GM13976 (cell line): ENCODE data around the gene PNPLA7.
A peak's percentile ranks its signal among the peaks of the same experiment; 100 is the strongest.

Source experiments
- DNase-seq: peaks from one replicate; pipeline ENCODE4 v3.0.0; 2012; ENCODE audit warnings: low spot score
- in situ Hi-C: fragments of 300-500 bp; cut with MboI; formaldehyde crosslinking; loops from one replicate; pipeline ENCODE4 v1.12.0; 2022; ENCODE audit warnings: low sequenced_read_pairs, mixed read lengths, inconsistent platforms; ENCODE audit not compliant: unreplicated experiment
- TF ChIP-seq, protein P1 (sequence below): IDR thresholded peaks from 2 replicates; pipeline ENCODE4 v1.5.1; 2012; ENCODE audit warnings: borderline replicate concordance, mild to moderate bottlenecking; ENCODE audit not compliant: insufficient read depth; ENCODE audit errors: extremely low read depth, missing control alignments, control extremely low read depth

PNPLA7 gene

DNA sequence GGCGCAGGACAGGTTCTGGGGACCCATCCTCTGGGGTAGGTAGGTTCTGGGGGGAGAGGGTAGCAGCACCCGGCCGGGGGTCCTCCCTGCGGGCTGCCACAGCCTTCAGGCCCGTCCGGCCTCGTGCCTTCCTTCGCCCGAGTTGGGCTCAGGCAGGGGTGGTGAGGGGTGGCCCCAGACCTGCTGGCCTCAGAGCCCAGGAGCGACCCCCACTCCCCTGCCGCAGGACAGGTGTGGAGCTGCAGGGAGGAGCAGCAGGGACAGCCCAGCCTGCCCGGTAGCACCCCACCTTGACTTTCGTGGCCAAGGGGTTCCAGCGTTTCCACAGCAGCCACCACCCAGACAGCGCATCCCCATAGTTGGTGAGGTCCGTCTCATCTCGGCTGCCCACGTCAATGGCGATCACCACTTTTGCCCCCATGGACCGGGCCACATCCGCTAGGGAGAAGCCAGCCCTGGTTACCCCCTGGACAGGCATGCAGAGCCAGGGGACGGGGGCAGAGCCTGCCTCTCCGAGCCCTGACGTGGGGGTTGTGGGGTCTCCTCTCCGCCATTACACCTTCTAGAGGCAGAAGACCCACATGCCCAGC, 87.7 kb downstream of the PNPLA7 start:
- TF ChIP-seq, protein P1, sequence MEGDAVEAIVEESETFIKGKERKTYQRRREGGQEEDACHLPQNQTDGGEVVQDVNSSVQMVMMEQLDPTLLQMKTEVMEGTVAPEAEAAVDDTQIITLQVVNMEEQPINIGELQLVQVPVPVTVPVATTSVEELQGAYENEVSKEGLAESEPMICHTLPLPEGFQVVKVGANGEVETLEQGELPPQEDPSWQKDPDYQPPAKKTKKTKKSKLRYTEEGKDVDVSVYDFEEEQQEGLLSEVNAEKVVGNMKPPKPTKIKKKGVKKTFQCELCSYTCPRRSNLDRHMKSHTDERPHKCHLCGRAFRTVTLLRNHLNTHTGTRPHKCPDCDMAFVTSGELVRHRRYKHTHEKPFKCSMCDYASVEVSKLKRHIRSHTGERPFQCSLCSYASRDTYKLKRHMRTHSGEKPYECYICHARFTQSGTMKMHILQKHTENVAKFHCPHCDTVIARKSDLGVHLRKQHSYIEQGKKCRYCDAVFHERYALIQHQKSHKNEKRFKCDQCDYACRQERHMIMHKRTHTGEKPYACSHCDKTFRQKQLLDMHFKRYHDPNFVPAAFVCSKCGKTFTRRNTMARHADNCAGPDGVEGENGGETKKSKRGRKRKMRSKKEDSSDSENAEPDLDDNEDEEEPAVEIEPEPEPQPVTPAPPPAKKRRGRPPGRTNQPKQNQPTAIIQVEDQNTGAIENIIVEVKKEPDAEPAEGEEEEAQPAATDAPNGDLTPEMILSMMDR = no peak
- in situ Hi-C loops = no loop called here
- DNase-seq = no peak

DNA sequence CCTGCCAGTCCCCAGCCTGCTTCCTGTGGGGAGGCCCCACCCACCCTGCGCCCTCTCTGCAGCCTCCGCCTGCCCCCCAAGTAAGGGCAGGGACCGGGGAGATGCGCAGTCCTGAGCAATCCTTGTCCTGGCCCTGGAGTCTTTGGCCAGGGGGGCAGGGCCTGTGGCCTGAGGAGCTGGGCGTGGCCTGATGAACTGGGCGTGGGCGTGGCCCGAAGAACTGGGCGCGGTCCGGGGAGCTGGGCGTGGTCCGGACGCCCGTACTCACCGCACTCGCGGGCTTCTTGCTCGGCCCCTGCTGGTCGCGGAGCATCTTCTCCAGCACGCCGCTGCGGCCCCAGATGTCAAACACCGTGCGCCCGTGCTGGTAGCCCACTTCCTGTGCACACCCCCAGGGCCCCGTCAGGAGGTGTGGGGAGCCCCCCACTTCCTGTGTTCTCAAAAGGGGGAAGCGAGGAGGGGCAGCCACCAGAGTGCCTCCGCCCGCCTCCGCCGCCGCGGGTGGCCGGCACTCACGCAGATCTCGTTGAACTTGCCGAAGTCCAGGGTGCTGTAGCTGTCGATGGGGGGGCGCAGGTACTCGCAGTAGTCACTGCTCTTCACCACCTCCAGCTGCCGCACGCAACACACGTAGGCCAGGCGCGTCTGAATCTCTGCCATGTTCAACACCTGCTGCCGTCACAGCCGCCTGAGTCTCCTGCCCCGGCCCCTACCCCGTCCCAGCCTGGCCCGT, 88.4 kb downstream of the PNPLA7 start:
- DNase-seq = peak; percentile 92
- TF ChIP-seq, protein P1 = no peak
- in situ Hi-C loops = no loop called here

DNA sequence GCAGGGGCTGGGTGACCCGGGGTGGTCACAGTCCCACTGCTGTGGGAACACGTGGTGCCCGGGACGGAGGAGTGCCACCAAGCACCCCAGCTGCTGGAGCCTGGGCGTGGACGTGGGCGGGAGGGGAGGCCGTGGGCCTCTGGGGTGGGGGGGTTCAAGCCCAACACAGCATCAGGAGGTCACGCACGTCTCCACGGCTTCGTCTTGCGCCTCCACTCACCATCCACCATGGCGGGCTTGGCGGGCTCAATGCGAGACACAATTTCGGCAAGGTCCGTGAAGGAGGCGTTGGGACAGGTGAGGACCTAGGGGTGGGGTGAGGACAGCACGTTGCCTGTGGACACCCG, 88.9 kb downstream of the PNPLA7 start:
- no peak for DNase-seq
- TF ChIP-seq, protein P1 = no peak
- in situ Hi-C loops = no loop called here

DNA sequence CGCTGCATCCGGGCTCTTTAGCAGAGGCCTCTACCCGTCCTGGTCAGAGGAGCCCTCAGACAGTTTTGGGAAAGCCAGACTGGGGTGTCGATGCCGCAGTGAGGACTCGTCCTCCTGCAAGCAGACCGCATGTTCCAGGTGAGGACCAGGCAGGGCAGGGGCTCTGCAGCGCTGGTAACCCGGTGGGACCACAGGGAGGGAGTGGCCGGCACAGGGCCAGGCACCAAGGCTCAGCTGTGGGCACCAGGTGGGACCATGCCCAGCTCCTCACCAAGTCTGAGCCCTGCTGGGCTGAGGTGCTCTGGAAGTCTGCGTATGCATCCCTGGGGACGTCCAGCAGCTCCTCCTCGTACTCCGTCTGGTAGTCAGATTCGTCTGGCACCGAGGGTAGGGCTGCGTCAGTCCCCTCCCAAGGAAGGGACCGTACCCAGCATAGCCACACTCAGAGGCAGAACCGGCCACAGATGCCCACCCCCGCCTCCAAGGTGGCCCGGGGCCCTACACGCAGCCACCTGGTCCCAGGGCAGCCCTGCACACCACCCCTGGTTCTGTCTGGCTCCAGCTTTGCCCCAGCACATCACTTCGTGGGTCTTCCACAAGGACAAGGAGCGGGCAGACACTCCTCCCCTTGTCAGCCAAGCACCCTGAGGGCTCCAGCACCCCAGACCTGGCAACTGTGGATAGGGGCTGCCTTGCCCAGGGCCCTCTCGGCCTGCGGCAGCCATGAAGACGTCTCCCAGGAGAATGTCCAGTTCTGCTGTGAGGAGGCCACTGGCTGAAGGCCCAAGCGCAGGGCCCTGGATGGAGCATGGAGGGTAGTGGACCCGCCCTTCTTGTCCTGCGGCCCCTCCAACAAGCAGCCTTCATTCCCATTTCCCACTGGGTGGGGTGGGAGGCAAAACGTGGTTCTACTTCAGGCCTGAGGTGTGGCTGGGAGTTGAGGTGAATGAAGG, 89.6 kb downstream of the PNPLA7 start:
- in situ Hi-C loops = no loop called here

DNA sequence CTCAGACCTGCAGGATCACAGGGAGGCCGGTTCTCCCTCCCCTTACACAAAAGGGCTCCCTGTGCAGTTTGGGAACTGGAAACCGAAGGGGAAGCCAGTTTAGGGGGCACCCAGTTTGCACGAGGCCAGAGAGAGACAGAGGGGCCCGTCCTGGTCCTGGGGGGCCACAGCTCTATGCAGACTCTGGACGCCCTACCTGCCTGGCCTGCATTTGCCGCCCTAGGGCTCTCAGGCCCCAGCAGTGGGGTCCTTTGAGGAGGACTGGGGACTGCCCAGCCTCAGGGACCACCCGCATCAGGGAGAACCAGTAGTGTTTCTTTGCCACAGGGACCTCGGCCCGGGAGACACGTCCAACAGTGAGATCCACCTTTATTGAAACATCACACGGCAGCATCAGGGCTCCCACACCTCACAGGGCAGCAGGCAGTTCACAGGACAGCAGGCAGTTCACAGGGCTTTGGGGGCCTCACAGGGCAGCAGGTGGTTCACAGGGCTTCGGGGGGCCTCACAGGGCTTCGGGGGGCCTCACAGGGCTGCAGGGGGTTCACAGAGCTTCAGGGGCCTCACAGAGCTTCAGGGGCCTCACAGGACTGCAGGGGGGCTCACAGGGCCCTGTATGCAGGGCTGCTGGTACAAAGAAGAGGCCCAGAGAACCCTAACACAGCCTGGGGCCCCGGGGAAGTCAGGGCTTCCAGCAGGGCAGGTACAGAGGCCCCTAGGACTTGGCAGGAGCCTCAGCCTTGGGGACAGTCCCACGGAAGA, 90.4 kb downstream of the PNPLA7 start:
- TF ChIP-seq, protein P1 = no peak
- no peak for DNase-seq
- in situ Hi-C loops = no loop called here

More for the DNA sequence above, 89.6 kb downstream of the PNPLA7 start:
- TF ChIP-seq, protein P1 = no peak
- no peak for DNase-seq

DNA sequence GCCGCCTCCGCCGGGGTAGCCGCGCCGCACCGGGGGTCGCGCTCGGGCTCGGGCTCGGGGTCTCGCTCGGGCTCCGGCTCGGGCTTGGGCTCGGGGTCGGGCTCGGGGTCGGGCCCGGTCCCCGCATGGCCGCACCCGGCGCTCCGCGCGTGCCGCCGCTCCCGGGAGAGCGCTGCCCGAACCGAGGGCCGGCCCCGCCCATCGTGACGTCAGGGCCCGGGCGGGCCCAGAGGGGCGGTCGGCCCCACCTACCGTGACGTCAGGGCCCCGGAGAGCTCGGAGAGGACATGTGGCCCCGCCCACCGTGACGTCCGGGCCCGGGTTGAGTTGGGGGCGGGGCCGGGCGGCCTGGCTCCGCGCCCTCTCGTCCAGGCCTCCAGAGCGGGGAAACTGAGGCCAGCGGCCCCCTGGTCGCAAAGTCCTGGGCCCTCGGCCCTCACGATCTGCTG, 91.0 kb downstream of the PNPLA7 start, which contains the start of gene NSMF:
Gene NSMF (minus strand): TSS at position 183 of the 449 bp plus-strand sequence. CDS start 232 bp downstream, outside the sequence.
- TF ChIP-seq, protein P1 = no peak
- in situ Hi-C loops = no loop called here
- peak; percentile 100 for DNase-seq
